HepG2 (cell line): Measurements from ENCODE around the gene MMP24OS. TPM values are rescaled to one million over a fixed set of nuclear protein-coding genes. Genes with fewer than 3 reads are reported as not detected.
A peak's percentile ranks its signal among the peaks of the same experiment; 100 is the strongest.

Source experiments
- AGO1 ChIP-seq: fragments of 200-400 bp; formaldehyde crosslinking; IDR thresholded peaks from 2 replicates; pipeline ENCODE4 v1.6.1; 2017; ENCODE audit warnings: mild to moderate bottlenecking, low read depth, low read length, moderate library complexity; ENCODE audit not compliant: poor library complexity, severe bottlenecking
- EEA1 ChIP-seq: sonication (generic); formaldehyde crosslinking; IDR thresholded peaks from 2 replicates; pipeline ENCODE4 v1.5.1; 2020; ENCODE audit warnings: mild to moderate bottlenecking, missing genetic modification reagents, borderline replicate concordance
- GATAD2A ChIP-seq: IDR thresholded peaks from 2 replicates; pipeline ENCODE4 v1.6.1; 2016
- POGZ ChIP-seq: sonication (generic); formaldehyde crosslinking; IDR thresholded peaks from 2 replicates; pipeline ENCODE4 v1.4.0; 2020; ENCODE audit warnings: mild to moderate bottlenecking, missing genetic modification reagents
- RARA ChIP-seq: IDR thresholded peaks from 2 replicates; pipeline ENCODE4 v1.6.1; 2016; ENCODE audit warnings: missing genetic modification reagents, missing compliant biosample characterization
- RBAK ChIP-seq: sonication (generic); formaldehyde crosslinking; IDR thresholded peaks from 2 replicates; pipeline ENCODE4 v1.5.1; 2020; ENCODE audit warnings: mild to moderate bottlenecking, missing genetic modification reagents
- RXRA ChIP-seq: sonication (generic); formaldehyde crosslinking; IDR thresholded peaks from 2 replicates; pipeline ENCODE4 v1.5.1; 2020; ENCODE audit warnings: missing genetic modification reagents
- ZNF251 ChIP-seq: sonication (generic); formaldehyde crosslinking; IDR thresholded peaks from 2 replicates; pipeline ENCODE4 v1.9.0; 2021; ENCODE audit warnings: mild to moderate bottlenecking, missing genetic modification reagents
- ZNF354B ChIP-seq: sonication (generic); formaldehyde crosslinking; IDR thresholded peaks from 2 replicates; pipeline ENCODE4 v1.8.0; 2022; ENCODE audit warnings: mild to moderate bottlenecking, missing genetic modification reagents
- ZNF510 ChIP-seq: sonication (generic); formaldehyde crosslinking; IDR thresholded peaks from 2 replicates; pipeline ENCODE4 v1.4.0; 2020; ENCODE audit warnings: low read depth, mild to moderate bottlenecking, missing genetic modification reagents
- ZNF660 ChIP-seq: sonication (generic); formaldehyde crosslinking; IDR thresholded peaks from 2 replicates; pipeline ENCODE4 v1.5.1; 2020; ENCODE audit warnings: mild to moderate bottlenecking, low read depth, missing genetic modification reagents, borderline replicate concordance
- polyA plus RNA-seq, 8 experiments: library from polyadenylated mRNA; depleted of rRNA in 3 of 8; stranded (reverse) in 7 of 8; unstranded in 1 of 8; fragments of >200 nt; fragmentation: Illumina TruSeq in 4 of 8; extraction: Trizol in 4 of 8; gene quantifications; 2 replicates each; pipeline versions ENCODE4 v1.2.1 to v1.2.3, GENCODE V29; 2011 to 2016; ENCODE audit warnings: low read depth in 4 of 8, missing spikeins in 1 of 8, mixed read lengths in 1 of 8; ENCODE audit not compliant: insufficient read depth in 1 of 8
- total RNA-seq, 5 experiments: library from RNA; depleted of rRNA; stranded (reverse); fragments of >200 nt; fragmentation: Illumina TruSeq; extraction: Trizol; gene quantifications; 2 replicates each; pipeline ENCODE4 v1.2.3, GENCODE V29; 2016; ENCODE audit warnings: low read depth in 1 of 5
- TF ChIP-seq, protein P1 (sequence below): sonication (generic); formaldehyde crosslinking; IDR thresholded peaks from 2 replicates; pipeline ENCODE4 v1.5.1; 2020; ENCODE audit warnings: mild to moderate bottlenecking, missing genetic modification reagents, moderate library complexity
- TF ChIP-seq, protein P2 (sequence below): sonication (generic); formaldehyde crosslinking; IDR thresholded peaks from 2 replicates; pipeline ENCODE4 v1.8.0; 2022; ENCODE audit warnings: low read depth, missing genetic modification reagents
- TF ChIP-seq, protein P3 (sequence below): fragments of 450-650 bp; IDR thresholded peaks from 2 replicates; pipeline ENCODE4 v1.6.1; 2017
- TF ChIP-seq, protein P4 (sequence below): sonication (generic); formaldehyde crosslinking; IDR thresholded peaks from 2 replicates; pipeline ENCODE4 v1.4.0; 2020; ENCODE audit warnings: mild to moderate bottlenecking, missing genetic modification reagents
- TF ChIP-seq, protein P5 (sequence below): sonication (generic); formaldehyde crosslinking; IDR thresholded peaks from 2 replicates; pipeline ENCODE4 v1.4.0; 2020; ENCODE audit warnings: missing genetic modification reagents

The MMP24OS gene
- total and polyA plus RNA-seq, 2 of the 13 experiments (the other 11 are each of a cell fraction or from before 2014, with no cell fraction given), result 6.0 to 8.5 TPM

DNA sequence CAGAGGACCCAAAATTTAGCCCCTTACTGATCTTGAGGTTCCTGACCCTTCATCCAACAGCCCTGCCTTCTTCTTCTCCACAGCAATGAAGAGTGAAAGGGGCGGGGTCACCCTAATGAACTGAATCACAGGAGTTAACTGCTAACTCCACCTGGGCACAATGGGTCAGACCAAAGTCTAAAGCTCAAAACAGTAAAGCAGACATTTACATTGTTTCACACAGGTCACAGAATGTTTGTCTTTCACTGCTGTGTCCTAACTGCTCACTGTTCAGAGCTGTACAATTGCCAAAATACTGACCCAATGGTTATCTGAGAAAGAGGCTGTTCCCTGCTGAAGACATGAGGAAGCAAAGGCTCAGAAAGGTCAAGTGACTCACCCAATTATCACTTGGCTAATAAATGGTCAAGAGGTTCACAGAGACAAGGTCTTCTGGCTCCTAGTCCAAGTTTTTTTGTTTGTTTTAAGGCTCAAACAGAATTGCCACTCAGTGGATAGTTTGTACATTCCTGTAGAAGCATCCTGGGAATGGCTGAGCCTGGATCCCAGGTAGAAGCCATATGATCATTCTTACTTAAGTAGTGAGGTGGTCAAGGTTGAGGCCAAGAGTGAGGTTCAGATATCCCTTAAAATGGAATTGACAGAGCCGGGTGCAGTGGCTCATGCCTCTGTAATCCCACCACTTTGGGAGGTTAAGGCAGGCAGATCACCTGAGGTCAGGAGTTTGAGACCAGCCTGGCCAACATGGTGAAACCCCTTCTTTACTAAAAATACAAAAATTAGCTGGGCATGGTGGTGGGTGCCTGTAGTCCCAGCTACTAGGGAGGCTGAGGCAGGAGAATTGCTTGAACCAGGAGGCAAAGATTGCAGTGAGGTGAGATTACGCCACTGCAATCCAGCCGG lies 49.4 kb upstream of the MMP24OS start (continued):
- TF ChIP-seq, protein P1, sequence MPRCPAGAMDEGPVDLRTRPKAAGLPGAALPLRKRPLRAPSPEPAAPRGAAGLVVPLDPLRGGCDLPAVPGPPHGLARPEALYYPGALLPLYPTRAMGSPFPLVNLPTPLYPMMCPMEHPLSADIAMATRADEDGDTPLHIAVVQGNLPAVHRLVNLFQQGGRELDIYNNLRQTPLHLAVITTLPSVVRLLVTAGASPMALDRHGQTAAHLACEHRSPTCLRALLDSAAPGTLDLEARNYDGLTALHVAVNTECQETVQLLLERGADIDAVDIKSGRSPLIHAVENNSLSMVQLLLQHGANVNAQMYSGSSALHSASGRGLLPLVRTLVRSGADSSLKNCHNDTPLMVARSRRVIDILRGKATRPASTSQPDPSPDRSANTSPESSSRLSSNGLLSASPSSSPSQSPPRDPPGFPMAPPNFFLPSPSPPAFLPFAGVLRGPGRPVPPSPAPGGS (CRISPR knock-in tag), result 0 out of 2 replicates have a peak, but pooled peaks have one; percentile 58
- TF ChIP-seq ZNF510 (CRISPR knock-in tag) (peak; percentile 90), RBAK (peak; percentile 53; the same call in 1 of the 2 replicates), ZNF354B (CRISPR knock-in tag) (no peak), ZNF660 (CRISPR knock-in tag) (no peak), AGO1 (no peak), ZNF251 (CRISPR knock-in tag) (no peak), RXRA (CRISPR knock-in tag) (peak; percentile 93; the same call in 1 of the 2 replicates), EEA1 (CRISPR knock-in tag) (no peak), GATAD2A (CRISPR knock-in tag) (peak; percentile 100), POGZ (CRISPR knock-in tag) (peak; percentile 82), RARA (peak; percentile 96)
- TF ChIP-seq, protein P2, sequence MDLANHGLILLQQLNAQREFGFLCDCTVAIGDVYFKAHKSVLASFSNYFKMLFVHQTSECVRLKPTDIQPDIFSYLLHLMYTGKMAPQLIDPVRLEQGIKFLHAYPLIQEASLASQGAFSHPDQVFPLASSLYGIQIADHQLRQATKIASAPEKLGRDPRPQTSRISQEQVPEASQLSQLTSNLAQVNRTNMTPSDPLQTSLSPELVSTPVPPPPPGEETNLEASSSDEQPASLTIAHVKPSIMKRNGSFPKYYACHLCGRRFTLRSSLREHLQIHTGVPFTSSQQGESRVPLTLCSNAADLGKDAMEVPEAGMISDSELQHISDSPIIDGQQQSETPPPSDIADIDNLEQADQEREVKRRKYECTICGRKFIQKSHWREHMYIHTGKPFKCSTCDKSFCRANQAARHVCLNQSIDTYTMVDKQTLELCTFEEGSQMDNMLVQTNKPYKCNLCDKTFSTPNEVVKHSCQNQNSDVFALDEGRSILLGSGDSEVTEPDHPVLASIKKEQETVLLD (CRISPR knock-in tag), result 0 out of 2 replicates have a peak, but pooled peaks have one; percentile 43
- TF ChIP-seq, protein P3, sequence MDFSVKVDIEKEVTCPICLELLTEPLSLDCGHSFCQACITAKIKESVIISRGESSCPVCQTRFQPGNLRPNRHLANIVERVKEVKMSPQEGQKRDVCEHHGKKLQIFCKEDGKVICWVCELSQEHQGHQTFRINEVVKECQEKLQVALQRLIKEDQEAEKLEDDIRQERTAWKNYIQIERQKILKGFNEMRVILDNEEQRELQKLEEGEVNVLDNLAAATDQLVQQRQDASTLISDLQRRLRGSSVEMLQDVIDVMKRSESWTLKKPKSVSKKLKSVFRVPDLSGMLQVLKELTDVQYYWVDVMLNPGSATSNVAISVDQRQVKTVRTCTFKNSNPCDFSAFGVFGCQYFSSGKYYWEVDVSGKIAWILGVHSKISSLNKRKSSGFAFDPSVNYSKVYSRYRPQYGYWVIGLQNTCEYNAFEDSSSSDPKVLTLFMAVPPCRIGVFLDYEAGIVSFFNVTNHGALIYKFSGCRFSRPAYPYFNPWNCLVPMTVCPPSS, result no peak
- TF ChIP-seq, protein P4, sequence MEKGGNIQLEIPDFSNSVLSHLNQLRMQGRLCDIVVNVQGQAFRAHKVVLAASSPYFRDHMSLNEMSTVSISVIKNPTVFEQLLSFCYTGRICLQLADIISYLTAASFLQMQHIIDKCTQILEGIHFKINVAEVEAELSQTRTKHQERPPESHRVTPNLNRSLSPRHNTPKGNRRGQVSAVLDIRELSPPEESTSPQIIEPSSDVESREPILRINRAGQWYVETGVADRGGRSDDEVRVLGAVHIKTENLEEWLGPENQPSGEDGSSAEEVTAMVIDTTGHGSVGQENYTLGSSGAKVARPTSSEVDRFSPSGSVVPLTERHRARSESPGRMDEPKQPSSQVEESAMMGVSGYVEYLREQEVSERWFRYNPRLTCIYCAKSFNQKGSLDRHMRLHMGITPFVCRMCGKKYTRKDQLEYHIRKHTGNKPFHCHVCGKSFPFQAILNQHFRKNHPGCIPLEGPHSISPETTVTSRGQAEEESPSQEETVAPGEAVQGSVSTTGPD (CRISPR knock-in tag), result peak; percentile 82
- TF ChIP-seq, protein P5, sequence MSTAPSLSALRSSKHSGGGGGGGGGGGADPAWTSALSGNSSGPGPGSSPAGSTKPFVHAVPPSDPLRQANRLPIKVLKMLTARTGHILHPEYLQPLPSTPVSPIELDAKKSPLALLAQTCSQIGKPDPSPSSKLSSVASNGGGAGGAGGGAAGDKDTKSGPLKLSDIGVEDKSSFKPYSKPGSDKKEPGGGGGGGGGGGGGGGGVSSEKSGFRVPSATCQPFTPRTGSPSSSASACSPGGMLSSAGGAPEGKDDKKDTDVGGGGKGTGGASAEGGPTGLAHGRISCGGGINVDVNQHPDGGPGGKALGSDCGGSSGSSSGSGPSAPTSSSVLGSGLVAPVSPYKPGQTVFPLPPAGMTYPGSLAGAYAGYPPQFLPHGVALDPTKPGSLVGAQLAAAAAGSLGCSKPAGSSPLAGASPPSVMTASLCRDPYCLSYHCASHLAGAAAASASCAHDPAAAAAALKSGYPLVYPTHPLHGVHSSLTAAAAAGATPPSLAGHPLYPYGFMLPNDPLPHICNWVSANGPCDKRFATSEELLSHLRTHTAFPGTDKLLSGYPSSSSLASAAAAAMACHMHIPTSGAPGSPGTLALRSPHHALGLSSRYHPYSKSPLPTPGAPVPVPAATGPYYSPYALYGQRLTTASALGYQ (CRISPR knock-in tag), result peak; percentile 97
